Measurements from ENCODE around the gene RELA. TPM values are rescaled to one million over a fixed set of nuclear protein-coding genes. Genes with fewer than 3 reads are reported as not detected.

Gene RELA
- total and polyA plus RNA-seq, 2 of the 4 experiments (the other 2 are of a cell fraction) = 8.6 to 53.0 TPM

DNA sequence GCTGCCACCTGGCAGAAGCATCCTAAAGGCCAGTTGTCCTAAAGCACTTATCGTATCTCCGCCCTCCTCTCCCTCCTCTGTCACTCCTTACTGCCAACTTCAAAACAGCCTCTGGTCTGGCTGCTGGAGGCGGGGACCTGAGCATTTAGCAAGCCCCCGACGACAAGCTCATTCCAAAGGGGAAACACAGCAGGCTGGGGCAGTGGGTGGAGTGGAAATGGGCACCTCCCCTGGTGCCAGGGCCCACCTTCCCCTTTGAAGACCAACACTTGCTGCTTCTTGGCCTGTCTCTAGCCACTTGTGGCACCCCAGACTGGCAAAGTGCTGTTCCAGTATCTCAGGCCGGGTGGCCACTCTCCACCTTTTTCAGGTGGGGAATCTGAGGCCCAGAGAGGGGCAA lies 52.3 kb downstream of the RELA start:
- H2AK9ac ChIP-seq (replicated peaks; ENCODE audit: low read depth, low read length, poor library complexity) = no peak overlapping the region
- no peaks in the 10 kb centered on the region for H3K9me3 ChIP-seq (ENCODE audit: control insufficient read depth, insufficient read depth, low read length)
- no peak overlapping the region for H2AK5ac ChIP-seq (ENCODE audit: low read depth, low read length)
- no peak for ATAC-seq (ENCODE audit: low read depth)
- H3K27ac ChIP-seq (ENCODE audit: insufficient read depth, low read length) = no peak overlapping the region
- no TSS peak for BruUV-seq (replicated peaks)
- H3K4me1 ChIP-seq (ENCODE audit: control insufficient read depth, insufficient read depth, low read length) = peaks cover 21% of the 10 kb centered on the region
- no peak overlapping the region for H2BK5ac ChIP-seq (ENCODE audit: low read depth, low read length, poor library complexity, severe bottlenecking)
- H3K4me3 ChIP-seq (ENCODE audit: insufficient read depth, low read depth, low read length) = no peak overlapping the region
- ChIA-PET CTCF (no interaction called here), POLR2A (ENCODE audit: unreplicated experiment) (no interaction called here)
- H4K5ac ChIP-seq (ENCODE audit: low read depth, low read length) = no peak overlapping the region
- H2AFZ ChIP-seq (replicated peaks; ENCODE audit: low read length, poor library complexity) = no peak overlapping the region
- no peak overlapping the region for H4K8ac ChIP-seq (ENCODE audit: low read depth in 2 of 2, low read length in 2 of 2)
- 0 out of 2 replicates have a peak, but pooled peaks cover 14% of the 10 kb centered on the region for H3K9me1 ChIP-seq (ENCODE audit: insufficient read depth, low read length)
- no peak overlapping the region for H3K14ac ChIP-seq (replicated peaks; ENCODE audit: low read depth, low read length)
- intact Hi-C loops (cut with micrococcal nuclease) = no loop called here
- peaks cover 18% of the 10 kb centered on the region for H3K36me3 ChIP-seq (ENCODE audit: control insufficient read depth, insufficient read depth, low read length)
- H3K4ac ChIP-seq (ENCODE audit: low read depth, low read length) = no peak overlapping the region
- no peak overlapping the region for H3K4me2 ChIP-seq (ENCODE audit: low read depth, low read length)
- DNase-seq = no peak
- H2BK120ac ChIP-seq (ENCODE audit: low read depth, low read length) = no peak overlapping the region
- no peak overlapping the region for H4K91ac ChIP-seq (ENCODE audit: insufficient read depth, low read depth, low read length)
- in situ Hi-C loops (cut with MboI; ENCODE audit: low sequenced_read_pairs) = no loop called here
- H2BK20ac ChIP-seq (ENCODE audit: low read depth, low read length) = no peak overlapping the region
- no peak overlapping the region for H3K9ac ChIP-seq (ENCODE audit: low read depth, low read length)
- dilution Hi-C loops (cut with HindIII; ENCODE audit: low sequenced_read_pairs, unreplicated experiment) = no loop called here
- WGBS, 2 experiments (ENCODE audit: extremely low coverage in 2 of 2, insufficient read length in 1 of 2) = no CpG with 5 or more reads among the region's 6 CpGs
- peaks cover 13 to 78% of the 10 kb centered on the region in 2 experiments for H3K79me1 ChIP-seq (ENCODE audit: low read depth in 1 of 2, low read length in 2 of 2)
- H3K27me3 ChIP-seq (ENCODE audit: control insufficient read depth, insufficient read depth, low read length) = no peaks in the 10 kb centered on the region
- no peak overlapping the region for H3K56ac ChIP-seq (ENCODE audit: extremely low read depth, insufficient read depth, low read length)
- H3K23ac ChIP-seq (ENCODE audit: low read depth, low read length) = no peak overlapping the region
- H2BK15ac ChIP-seq (ENCODE audit: low read depth, low read length) = no peak overlapping the region
- H4K20me1 ChIP-seq (ENCODE audit: insufficient read depth, low read length) = peaks cover 35% of the 10 kb centered on the region
- H3K18ac ChIP-seq (ENCODE audit: low read depth, low read length) = no peak overlapping the region
- TF ChIP-seq FOS (IDR thresholded peaks at IDR 0.05; ENCODE audit: low read depth, low read length) (no peak), USF2 (IDR thresholded peaks at IDR 0.05; ENCODE audit: low read depth, low read length) (no peak), BHLHE40 (IDR thresholded peaks at IDR 0.05; ENCODE audit: low read depth, low read length) (no peak), CEBPB (IDR thresholded peaks at IDR 0.05; ENCODE audit: low read depth, low read length) (no peak)
